Measurements from ENCODE around the gene EXOSC6. TPM values are rescaled to one million over a fixed set of nuclear protein-coding genes. Genes with fewer than 3 reads are reported as not detected.
"Not testable (repeated sequence)": the region's sequence is repeated elsewhere in the genome, so short reads cannot be mapped to it uniquely, and the experiment has no call there.

Gene EXOSC6
- total RNA-seq, 1 donor from 2014 or later: 29.3 TPM

- DNase-seq (ENCODE audit: low read depth): no peak
- H3K4me3 ChIP-seq (ENCODE audit: low read depth, low read length): no peak overlapping the region
- no peak for TF ChIP-seq CTCF (conservative IDR thresholded peaks at IDR 0.05; ENCODE audit: low read depth, low read length)
Measured at GRCh38 chr16:70290949-70291519, 39.3 kb upstream of the EXOSC6 start.

- H3K4me3 ChIP-seq (ENCODE audit: low read depth, low read length): peak within 1 kb of the TSS; percentile 83
- DNase-seq (ENCODE audit: low read depth): peak; percentile 94
- no peak for TF ChIP-seq CTCF (conservative IDR thresholded peaks at IDR 0.05; ENCODE audit: low read depth, low read length)
Measured at GRCh38 chr16:70289229-70290094, 37.7 kb upstream of the EXOSC6 start, which contains the start of gene AARS1. Gene AARS1, minus strand, starts transcription at chr16:70289506. Its CDS starts 6,743 bp downstream, at chr16:70282763.

GRCh38 chr16:70287304-70287971, 35.7 kb upstream of the EXOSC6 start:
- not testable (repeated sequence) for DNase-seq (ENCODE audit: low read depth)
- peak overlapping the region; percentile 83 for H3K4me3 ChIP-seq (ENCODE audit: low read depth, low read length)

DNA sequence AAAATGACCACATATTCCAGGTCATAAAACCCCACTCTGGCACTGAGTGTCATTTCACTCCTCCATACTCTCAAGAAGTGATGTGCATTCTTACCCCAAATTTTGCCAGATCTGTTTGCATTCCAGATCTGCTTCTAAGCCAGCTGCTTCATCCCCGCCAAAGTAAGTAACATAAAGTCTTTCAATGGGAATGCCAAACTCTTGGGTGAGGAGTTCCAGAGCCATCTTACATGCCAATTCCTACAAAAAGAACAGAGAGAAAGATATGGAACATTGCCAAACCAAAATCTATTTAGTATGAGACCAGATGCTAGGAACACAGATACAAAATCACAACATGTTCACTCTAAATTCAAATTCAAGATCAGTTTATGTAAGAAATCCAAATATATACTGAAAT, 24.7 kb upstream of the EXOSC6 start:
- no peak for TF ChIP-seq CTCF (conservative IDR thresholded peaks at IDR 0.05; ENCODE audit: low read depth, low read length)
- DNase-seq (ENCODE audit: low read depth): no peak
- no peak overlapping the region for H3K4me3 ChIP-seq (ENCODE audit: low read depth, low read length)

DNA sequence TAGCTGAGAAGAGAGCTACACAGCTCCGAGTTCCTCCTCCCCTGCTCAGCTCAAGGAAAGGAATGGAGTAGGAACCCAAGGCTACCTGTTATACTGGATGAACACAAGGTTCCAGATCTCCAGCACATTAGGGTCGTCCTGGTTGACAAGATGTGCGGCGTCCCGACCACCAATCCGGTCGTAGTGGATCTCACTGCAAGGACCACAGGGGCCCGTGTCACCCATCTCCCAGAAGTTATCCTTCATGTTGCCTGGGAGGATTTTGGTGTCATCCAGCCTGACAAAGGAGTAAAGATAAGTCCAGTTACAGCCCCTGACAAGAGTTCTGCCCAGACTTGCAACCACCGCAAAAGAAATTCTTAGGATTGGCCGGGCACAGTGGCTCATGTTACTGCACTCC, 20.0 kb upstream of the EXOSC6 start:
- no peak for DNase-seq (ENCODE audit: low read depth)
- no peak for TF ChIP-seq CTCF (conservative IDR thresholded peaks at IDR 0.05; ENCODE audit: low read depth, low read length)
- H3K4me3 ChIP-seq (ENCODE audit: low read depth, low read length): no peak overlapping the region

GRCh38 chr16:70270176-70270575, 18.4 kb upstream of the EXOSC6 start:
- H3K4me3 ChIP-seq (ENCODE audit: low read depth, low read length): no peak overlapping the region
- no peak for TF ChIP-seq CTCF (conservative IDR thresholded peaks at IDR 0.05; ENCODE audit: low read depth, low read length)
- no peak for DNase-seq (ENCODE audit: low read depth)

GRCh38 chr16:70269471-70269870, 17.7 kb upstream of the EXOSC6 start:
- TF ChIP-seq CTCF (conservative IDR thresholded peaks at IDR 0.05; ENCODE audit: low read depth, low read length): no peak
- DNase-seq (ENCODE audit: low read depth): no peak
- H3K4me3 ChIP-seq (ENCODE audit: low read depth, low read length): no peak overlapping the region

- not testable (repeated sequence) for DNase-seq (ENCODE audit: low read depth); H3K4me3 ChIP-seq (ENCODE audit: low read depth, low read length)
Measured at GRCh38 chr16:70267922-70268321, 16.2 kb upstream of the EXOSC6 start.

All from epithelial cell of proximal tubule (primary cell).